HUES64 (cell line): ENCODE data around the gene ZNF48.

Experiments
- H3K27ac ChIP-seq: 2 replicates; pipeline ENCODE4 v1.7.0; 2013; ENCODE audit warnings: low read depth, low read length, inconsistent platforms
- H3K27me3 ChIP-seq: 2 replicates; pipeline ENCODE4 v1.6.1; 2013; ENCODE audit warnings: mild to moderate bottlenecking, low read length; ENCODE audit not compliant: insufficient read depth
- H3K36me3 ChIP-seq: 2 replicates; pipeline ENCODE4 v1.6.1; 2013; ENCODE audit warnings: mild to moderate bottlenecking, low read length; ENCODE audit not compliant: insufficient read depth
- H3K4me1 ChIP-seq: 2 replicates; pipeline ENCODE4 v1.6.1; 2013; ENCODE audit warnings: mild to moderate bottlenecking, low read length, moderate library complexity; ENCODE audit not compliant: insufficient read depth
- H3K4me3 ChIP-seq: 2 replicates; pipeline ENCODE4 v1.5.1; 2013; ENCODE audit warnings: mild to moderate bottlenecking, low read length, moderate library complexity
- H3K9ac ChIP-seq: 2 replicates; pipeline ENCODE4 v1.6.1; 2013; ENCODE audit warnings: mild to moderate bottlenecking, low read depth, low read length
- H3K9me3 ChIP-seq: 2 replicates; pipeline ENCODE4 v1.6.1; 2013; ENCODE audit warnings: low read depth, low read length; ENCODE audit not compliant: insufficient read depth
- WGBS: fragments of 150-250, 120-280 bp; methylation state at CpG from one replicate; pipeline ENCODE4 v1.1.7; 2013; ENCODE audit warnings: missing lambda C conversion rate; 5-methylcytosine and 5-hydroxymethylcytosine counted together

Gene ZNF48

DNA sequence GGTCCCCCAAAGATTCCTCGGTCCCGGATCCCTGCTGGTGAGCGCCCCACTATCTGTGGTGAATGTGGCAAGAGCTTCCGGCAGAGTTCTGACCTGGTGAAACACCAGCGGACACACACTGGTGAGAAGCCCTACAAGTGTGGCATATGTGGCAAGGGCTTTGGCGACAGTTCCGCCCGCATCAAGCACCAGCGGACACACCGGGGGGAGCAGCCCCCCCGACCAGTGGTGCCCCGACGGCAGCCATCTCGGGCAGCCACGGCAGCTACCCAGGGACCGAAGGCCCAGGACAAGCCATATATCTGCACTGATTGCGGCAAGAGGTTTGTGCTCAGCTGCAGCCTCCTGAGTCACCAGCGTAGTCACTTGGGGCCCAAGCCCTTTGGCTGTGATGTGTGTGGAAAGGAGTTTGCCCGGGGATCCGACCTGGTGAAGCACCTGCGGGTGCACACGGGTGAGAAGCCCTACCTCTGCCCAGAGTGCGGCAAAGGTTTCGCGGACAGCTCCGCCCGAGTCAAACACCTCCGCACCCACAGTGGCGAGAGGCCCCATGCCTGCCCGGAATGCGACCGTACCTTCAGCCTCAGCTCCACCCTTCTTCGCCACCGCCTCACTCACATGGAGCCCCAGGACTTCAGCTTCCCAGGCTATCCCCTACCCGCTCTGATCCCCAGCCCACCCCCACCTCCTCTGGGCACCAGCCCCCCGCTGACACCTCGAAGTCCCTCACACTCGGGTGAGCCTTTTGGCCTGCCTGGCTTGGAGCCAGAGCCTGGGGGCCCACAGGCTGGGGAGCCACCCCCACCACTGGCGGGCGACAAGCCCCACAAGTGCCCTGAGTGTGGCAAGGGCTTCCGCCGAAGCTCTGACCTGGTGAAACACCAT, 2.8 kb downstream of the ZNF48 start:
- no peak overlapping the region; the same call in 1 of the 2 replicates for H3K9ac ChIP-seq
- H3K9me3 ChIP-seq, result no peaks in the 10 kb centered on the region
- WGBS, result 95% methylated on average over 42 of the region's 42 CpGs
- H3K36me3 ChIP-seq, result peaks cover 29% of the 10 kb centered on the region
- H3K4me3 ChIP-seq, result no peak overlapping the region
- H3K4me1 ChIP-seq, result peaks cover 23% of the 10 kb centered on the region; the same call in 1 of the 2 replicates
- no peaks in the 10 kb centered on the region for H3K27me3 ChIP-seq
- no peak overlapping the region; the same call in 1 of the 2 replicates for H3K27ac ChIP-seq

DNA sequence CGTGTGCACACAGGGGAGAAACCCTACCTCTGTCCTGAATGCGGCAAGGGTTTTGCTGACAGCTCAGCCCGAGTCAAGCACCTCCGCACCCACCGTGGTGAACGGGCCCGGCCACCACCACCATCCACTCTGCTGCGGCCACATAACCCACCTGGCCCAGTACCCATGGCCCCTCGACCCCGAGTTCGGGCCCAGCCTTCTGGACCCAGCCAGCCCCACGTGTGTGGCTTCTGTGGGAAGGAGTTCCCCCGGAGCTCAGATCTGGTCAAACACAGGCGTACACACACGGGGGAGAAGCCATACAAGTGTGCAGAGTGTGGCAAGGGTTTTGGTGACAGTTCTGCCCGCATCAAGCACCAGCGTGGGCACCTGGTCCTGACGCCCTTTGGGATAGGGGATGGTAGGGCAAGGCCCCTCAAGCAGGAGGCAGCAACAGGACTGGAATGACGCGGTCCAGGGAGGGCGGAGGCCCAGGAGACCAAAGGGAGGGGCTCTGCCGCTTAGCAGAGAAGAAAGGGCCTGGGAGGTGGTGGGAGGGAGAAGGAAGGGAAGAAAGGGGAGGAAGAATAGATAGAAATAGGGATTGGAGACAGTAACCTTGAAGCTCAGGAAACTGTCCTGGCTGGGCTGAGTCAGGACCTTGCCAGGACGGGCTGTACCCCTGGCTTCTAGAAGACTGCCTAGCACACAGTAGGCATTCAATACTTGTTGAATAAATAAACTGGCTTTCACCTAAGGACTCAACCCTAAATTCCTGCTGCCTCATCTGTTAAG, 3.6 kb downstream of the ZNF48 start:
- peaks cover 22% of the 10 kb centered on the region; the same call in 1 of the 2 replicates for H3K4me1 ChIP-seq
- peak overlapping the region; percentile 99 for H3K27ac ChIP-seq
- H3K4me3 ChIP-seq, result 0 out of 2 replicates have a peak overlapping the region, but pooled peaks have one; percentile 56
- peak overlapping the region; percentile 91; the same call in 1 of the 2 replicates for H3K9ac ChIP-seq
- H3K9me3 ChIP-seq, result no peaks in the 10 kb centered on the region
- H3K36me3 ChIP-seq, result peaks cover 29% of the 10 kb centered on the region
- WGBS, result 82% methylated on average over 23 of the region's 23 CpGs
- H3K27me3 ChIP-seq, result no peaks in the 10 kb centered on the region

DNA sequence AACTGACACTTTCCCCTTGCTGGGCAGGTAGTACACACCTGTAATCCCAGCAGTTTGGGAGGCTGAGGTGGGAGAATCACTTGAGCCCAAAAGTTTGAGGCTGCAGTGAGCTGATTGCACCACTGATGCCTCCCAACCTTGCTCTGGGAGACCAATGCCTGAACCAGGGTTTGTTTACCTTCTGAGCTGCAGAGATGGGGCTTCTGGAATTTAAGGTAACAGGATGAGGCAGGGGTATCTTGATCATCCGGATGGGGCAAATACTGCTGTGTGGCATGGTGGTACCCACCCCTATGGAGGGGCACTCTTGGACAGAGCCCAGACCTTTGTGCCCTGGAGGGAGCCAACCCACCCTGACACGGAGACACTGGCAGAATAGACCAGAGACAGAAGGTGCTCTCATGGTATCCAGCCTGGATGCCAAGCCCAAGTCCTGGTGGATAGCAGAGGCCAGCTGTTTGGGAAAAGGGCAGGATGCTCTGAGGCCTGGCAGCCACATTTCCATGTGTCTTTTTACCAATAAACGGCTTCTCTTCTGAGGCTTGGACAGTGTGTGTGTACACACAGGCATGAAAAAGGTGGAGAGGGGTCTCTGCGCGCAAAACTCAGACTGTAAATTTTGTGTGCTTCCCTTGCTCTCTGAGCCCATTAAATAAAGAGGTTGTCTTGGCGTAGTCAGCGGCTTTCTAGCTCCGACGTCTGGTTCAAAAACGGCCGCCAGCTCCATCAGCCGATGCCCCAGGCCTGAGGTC, 4.4 kb downstream of the ZNF48 start:
- H3K27ac ChIP-seq, result peak overlapping the region; percentile 99
- peaks cover 17% of the 10 kb centered on the region; the same call in 1 of the 2 replicates for H3K4me1 ChIP-seq
- peak overlapping the region; percentile 91 for H3K9ac ChIP-seq
- WGBS, result 23% methylated on average over 12 of the region's 12 CpGs
- H3K27me3 ChIP-seq, result no peaks in the 10 kb centered on the region
- H3K36me3 ChIP-seq, result peaks cover 29% of the 10 kb centered on the region
- H3K9me3 ChIP-seq, result no peaks in the 10 kb centered on the region
- H3K4me3 ChIP-seq, result peak overlapping the region; percentile 56

DNA sequence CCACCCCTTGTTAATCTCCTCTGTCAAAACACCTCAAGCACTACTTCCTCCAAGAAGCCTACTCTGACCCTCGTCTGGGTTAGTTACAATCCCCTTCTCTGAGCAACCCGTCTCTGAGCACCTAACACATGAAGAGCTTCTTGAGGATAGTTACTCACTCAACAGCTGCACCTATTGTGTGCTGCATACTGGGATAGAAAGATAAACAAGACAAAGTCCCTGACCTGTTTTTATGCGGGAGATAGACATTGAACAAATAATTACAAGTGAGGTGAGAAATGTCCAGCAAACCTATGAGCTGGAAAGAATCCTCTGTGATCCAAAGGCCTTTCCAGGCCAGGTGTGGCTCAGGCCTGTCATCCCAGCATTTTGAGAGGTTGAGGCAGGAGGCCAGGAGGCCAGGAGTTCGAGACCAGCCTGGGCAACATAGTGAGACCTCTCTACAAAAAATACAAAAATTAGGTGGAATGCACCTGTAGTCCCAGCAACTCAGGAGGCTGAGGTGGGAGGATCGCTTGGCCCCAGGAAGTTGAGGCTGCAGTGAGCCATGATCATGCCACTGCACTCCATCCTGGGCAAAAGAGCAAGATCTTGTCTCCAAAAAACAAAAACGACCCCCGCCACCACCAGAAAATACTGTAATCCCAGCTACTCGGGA, 6.7 kb downstream of the ZNF48 start:
- no peak overlapping the region for H3K4me3 ChIP-seq
- H3K27ac ChIP-seq, result no peak overlapping the region
- WGBS, result 89% methylated on average over 8 of the region's 8 CpGs
- peaks cover 12% of the 10 kb centered on the region; the same call in 1 of the 2 replicates for H3K4me1 ChIP-seq
- H3K36me3 ChIP-seq, result peaks cover 25% of the 10 kb centered on the region
- no peak overlapping the region for H3K9ac ChIP-seq
- no peaks in the 10 kb centered on the region for H3K27me3 ChIP-seq
- no peaks in the 10 kb centered on the region for H3K9me3 ChIP-seq

DNA sequence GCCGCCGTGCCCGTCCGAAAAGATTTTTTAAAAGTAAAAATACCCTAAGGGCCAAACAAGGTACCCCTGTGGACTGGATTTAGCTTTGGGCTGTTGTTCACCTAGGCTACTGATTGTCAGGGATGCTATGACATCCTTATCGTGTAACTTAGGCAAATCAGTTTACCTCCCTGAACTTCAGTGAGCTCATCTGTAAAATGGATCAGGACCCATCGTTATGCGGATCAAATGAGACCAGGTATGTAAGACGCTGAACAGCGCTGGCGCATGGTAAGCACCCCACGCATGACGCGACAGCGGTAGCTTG, 11.5 kb downstream of the ZNF48 start:
- Histone ChIP-seq H3K9ac (peak overlapping the region; percentile 93), H3K36me3 (peaks cover 14% of the 10 kb centered on the region), H3K9me3 (no peaks in the 10 kb centered on the region), H3K27me3 (no peaks in the 10 kb centered on the region), H3K27ac (peak overlapping the region; percentile 94), H3K4me1 (0 out of 2 replicates have a peak, but pooled peaks cover 5% of the 10 kb centered on the region), H3K4me3 (peak overlapping the region; percentile 91)
- WGBS, result 41% methylated on average over 14 of the region's 14 CpGs

DNA sequence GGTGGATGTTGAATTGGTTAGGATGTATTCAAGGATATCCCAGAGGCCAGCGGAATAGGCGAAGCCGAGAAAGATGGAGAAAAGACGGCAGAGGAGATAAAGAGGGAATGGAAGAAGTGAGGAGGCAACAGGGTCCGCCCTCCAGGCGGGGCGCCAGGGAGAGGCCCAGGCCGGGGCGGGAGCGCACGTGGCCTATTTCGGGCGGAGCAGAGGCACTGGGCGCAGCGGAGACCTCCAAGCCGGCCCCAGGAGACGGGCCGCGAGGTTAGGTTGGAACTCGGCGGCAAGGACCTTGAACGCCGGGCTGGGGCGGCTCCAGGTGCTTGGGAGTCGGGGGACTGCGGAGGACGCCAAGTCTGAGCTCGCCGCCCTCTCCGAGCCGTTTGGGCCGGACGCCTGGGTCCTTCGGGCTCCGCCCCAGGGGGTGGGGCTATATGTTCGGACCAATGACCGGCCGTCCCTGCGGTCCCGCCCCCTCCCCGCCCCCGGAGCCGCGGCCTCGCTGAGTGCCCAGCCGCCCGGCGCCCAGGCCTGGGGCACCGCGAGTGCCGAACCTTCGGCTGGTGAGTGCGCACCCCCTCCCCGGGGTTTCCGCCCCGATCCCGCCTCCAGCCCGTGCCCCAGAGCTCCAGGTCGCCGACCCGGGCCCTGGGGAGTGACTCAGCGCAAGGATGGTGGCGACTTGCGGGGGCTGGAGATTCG, 12.0 kb downstream of the ZNF48 start, which contains the start of gene ZNF771:
Gene ZNF771 (plus strand): TSS at position 505 of the 702 bp plus-strand sequence. CDS start 448 bp downstream, outside the sequence.
- Histone ChIP-seq H3K4me3 (peak within 1 kb of the TSS; percentile 91), H3K36me3 (peaks cover 19% of the 10 kb centered on the region), H3K27me3 (no peaks in the 10 kb centered on the region), H3K9ac (peak within 1 kb of the TSS; percentile 93), H3K27ac (peak within 1 kb of the TSS; percentile 94), H3K9me3 (no peaks in the 10 kb centered on the region), H3K4me1 (0 out of 2 replicates have a peak, but pooled peaks cover 5% of the 10 kb centered on the region)
- WGBS, result 1% methylated on average over 65 of the region's 65 CpGs

DNA sequence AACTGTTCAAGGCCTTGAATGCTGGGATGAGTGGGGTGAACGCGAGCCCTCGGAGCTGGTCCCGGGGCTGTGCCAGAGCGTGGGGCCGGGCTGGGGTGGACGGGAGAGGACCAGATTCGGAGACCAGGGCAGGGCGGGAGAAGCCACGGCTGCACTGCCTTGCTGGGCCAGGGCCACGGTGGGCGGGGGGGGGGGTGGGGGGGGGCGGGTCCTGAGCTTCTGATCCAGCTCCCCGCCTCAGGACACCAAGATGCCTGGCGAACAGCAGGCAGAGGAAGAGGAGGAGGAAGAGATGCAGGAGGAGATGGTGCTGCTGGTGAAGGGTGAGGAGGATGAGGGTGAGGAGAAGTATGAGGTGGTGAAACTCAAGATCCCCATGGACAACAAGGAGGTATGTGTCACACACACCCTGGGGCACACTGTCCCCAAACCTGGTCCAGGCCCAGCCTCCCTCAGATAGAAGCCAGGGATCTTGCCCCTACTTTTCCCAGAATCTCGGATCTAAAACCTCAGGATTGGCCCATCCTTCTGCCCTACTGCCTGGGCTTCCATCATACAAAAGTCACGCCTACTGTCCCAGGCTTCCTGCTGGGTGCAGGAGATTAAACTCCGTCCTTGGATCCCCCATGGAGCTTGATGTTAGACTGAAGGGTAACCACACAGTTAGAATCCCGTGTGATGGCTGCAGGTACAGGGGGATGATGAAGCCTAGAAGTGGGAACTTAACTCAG, 12.7 kb downstream of the ZNF48 start:
- H3K9ac ChIP-seq, result peak overlapping the region; percentile 93
- H3K27ac ChIP-seq, result peak overlapping the region; percentile 94
- H3K4me3 ChIP-seq, result peak overlapping the region; percentile 91
- H3K36me3 ChIP-seq, result peaks cover 26% of the 10 kb centered on the region
- H3K9me3 ChIP-seq, result no peaks in the 10 kb centered on the region
- no peaks in the 10 kb centered on the region for H3K27me3 ChIP-seq
- WGBS, result 15% methylated on average over 14 of the region's 19 CpGs
- 0 out of 2 replicates have a peak, but pooled peaks cover 5% of the 10 kb centered on the region for H3K4me1 ChIP-seq

DNA sequence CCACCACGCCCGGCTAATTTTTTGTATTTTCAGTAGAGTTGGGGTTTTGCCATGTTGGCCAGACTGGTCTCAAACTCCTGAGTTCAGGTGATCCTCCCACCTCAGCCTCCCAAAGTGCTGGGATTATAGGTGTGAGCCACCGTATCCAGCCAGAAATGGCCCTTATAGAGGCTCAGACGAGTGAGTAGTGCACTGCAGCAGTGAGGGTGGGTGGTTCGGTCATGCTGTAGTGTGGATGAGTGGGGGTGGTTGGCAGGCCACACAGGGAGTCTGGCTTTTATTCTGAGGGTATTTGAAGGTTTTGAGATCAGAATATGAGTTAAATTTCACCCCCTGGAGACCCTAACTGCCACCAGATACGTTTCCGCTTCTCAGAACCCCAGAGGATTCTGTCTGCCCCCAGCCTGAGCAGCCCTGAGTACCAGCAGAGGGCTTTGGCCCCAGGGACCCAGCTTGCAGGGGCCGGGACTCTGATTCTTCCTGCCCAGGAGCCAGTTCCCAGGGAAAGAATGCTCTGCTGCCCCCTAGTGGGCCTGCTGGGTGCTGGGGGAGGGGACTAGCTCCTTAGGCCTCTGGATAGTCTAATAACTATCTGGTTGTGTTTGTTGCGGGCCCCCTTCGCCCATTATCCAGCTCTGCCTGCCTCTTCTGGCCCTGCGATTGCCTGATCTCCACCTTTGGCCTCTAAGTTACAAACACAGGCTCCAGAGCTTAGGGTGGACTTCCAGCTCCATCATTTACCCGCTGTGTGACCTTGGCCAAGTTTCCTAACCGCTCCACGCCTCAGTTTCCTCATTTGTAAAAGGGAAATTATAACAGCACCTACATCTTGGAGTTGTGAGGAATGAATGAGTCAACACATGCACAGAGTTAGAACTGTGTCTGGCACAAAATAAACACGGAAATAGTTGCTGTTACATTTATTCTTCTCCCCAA, 14.2 kb downstream of the ZNF48 start:
- 70% methylated on average over 14 of the region's 15 CpGs for WGBS
- Histone ChIP-seq H3K9me3 (no peaks in the 10 kb centered on the region), H3K36me3 (peaks cover 40% of the 10 kb centered on the region), H3K4me1 (0 out of 2 replicates have a peak, but pooled peaks cover 5% of the 10 kb centered on the region), H3K27me3 (no peaks in the 10 kb centered on the region), H3K4me3 (no peak overlapping the region), H3K9ac (no peak overlapping the region), H3K27ac (peak overlapping the region; percentile 36; the same call in 1 of the 2 replicates)
